CD4-positive, alpha-beta T cell treated with Interleukin-4 for 1 hour (primary cell): Measurements from ENCODE around the gene AMBRA1.

Experiments used
- DNase-seq, 2 donors: peaks; one replicate each; pipeline ENCODE4 v3.0.0-alpha.2; 2020 to 2022

Gene AMBRA1

GRCh38 chr11:46593550-46594373 is at the start of gene AMBRA1:
TSS of gene AMBRA1 (minus strand) at chr11:46594023. CDS start at chr11:46548380, 45,643 bp downstream.
- DNase-seq, result peak; percentile 82 to 88

GRCh38 chr11:46643531-46643930 is 49.7 kb upstream of the AMBRA1 start:
- no peak for DNase-seq

- no peak for DNase-seq
Measured at GRCh38 chr11:46642627-46643335, 49.0 kb upstream of the AMBRA1 start.

GRCh38 chr11:46641639-46642038 is 47.8 kb upstream of the AMBRA1 start:
- DNase-seq, result no peak

GRCh38 chr11:46640036-46640788 is 46.4 kb upstream of the AMBRA1 start:
- DNase-seq, result no peak

GRCh38 chr11:46639197-46639839 is 45.5 kb upstream of the AMBRA1 start:
- no peak for DNase-seq

GRCh38 chr11:46637546-46637945 is 43.7 kb upstream of the AMBRA1 start:
- DNase-seq, result no peak

- DNase-seq, result no peak
Measured at GRCh38 chr11:46635557-46636139, 41.8 kb upstream of the AMBRA1 start.

GRCh38 chr11:46633291-46634217 is 39.7 kb upstream of the AMBRA1 start:
- DNase-seq, result no peak

- DNase-seq, result no peak
Measured at GRCh38 chr11:46632502-46632901, 38.7 kb upstream of the AMBRA1 start.

- DNase-seq, result no peak
Measured at GRCh38 chr11:46631676-46632075, 37.9 kb upstream of the AMBRA1 start.

- DNase-seq, result no peak
Measured at GRCh38 chr11:46630237-46630636, 36.4 kb upstream of the AMBRA1 start.

- no peak for DNase-seq
Measured at GRCh38 chr11:46628961-46629360, 35.1 kb upstream of the AMBRA1 start.

- DNase-seq, result no peak
Measured at GRCh38 chr11:46625406-46625805, 31.6 kb upstream of the AMBRA1 start.

- DNase-seq, result no peak
Measured at GRCh38 chr11:46618837-46619236, 25.0 kb upstream of the AMBRA1 start.

- no peak for DNase-seq
Measured at GRCh38 chr11:46617972-46618314, 24.1 kb upstream of the AMBRA1 start.

GRCh38 chr11:46617134-46617971 is 23.5 kb upstream of the AMBRA1 start, which contains the start of the genes ATG13 and HARBI1:
TSS of gene ATG13 (plus strand) at chr11:46617553. CDS start at chr11:46644292, 26,739 bp downstream.
TSS of gene HARBI1 (minus strand) at chr11:46617227. CDS start at chr11:46616237, 990 bp downstream.
- peak; percentile 92 to 93 for DNase-seq

- DNase-seq, result peak in 1 of 2 donors; percentile 40
Measured at GRCh38 chr11:46616551-46617133, 22.8 kb upstream of the AMBRA1 start.

GRCh38 chr11:46615756-46616155 is 21.9 kb upstream of the AMBRA1 start:
- no peak for DNase-seq

GRCh38 chr11:46612326-46612725 is 18.5 kb upstream of the AMBRA1 start:
- DNase-seq, result no peak
